ENCODE results near the gene SLC25A5. TPM values are rescaled to one million over a fixed set of nuclear protein-coding genes. Genes with fewer than 3 reads are reported as not detected.

SLC25A5 gene
- total RNA-seq, 4 donors from 2014 or later = 110 to 269 (median 202) TPM

DNA sequence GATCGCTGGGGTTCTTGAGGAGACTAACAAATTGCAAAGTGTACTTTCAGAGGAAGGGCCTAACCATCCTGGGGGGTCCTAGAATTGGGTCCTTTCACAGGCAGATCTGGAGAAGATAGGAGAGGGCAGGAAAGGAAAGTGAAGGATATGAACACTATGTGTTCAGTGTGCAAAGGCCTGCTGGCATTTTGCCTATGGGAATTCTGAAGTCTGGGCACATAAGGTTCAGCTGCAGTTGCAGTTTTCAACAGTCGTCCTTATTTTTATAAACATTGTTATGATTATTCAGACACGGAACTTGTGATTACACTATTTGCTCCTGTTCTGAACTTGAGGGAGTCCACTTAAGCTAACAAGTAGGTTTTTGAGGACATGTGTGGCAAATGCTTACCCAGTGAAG, 1.3 kb upstream of the SLC25A5 start:
- H3K27me3 ChIP-seq = no peaks in the 10 kb centered on the region
- peaks cover 0 to 5% of the 10 kb centered on the region in 2 donors for H3K4me1 ChIP-seq
- H3K27ac ChIP-seq = no peak overlapping the region
- no peak for DNase-seq
- WGBS, 2 donors = 51 to 63% methylated on average over 2 to 3 of the region's 3 CpGs
- no peaks in the 10 kb centered on the region for H3K9me3 ChIP-seq
- no peak for TF ChIP-seq POLR2A (IDR thresholded peaks at IDR 0.05)
- TF ChIP-seq CTCF (IDR thresholded peaks at IDR 0.05) = no peak
- peaks cover 0 to 15% of the 10 kb centered on the region in 2 donors for H3K36me3 ChIP-seq
- intact Hi-C loops (cut with DNase I) = no loop called here
- no peak overlapping the region for H3K4me3 ChIP-seq (replicated peaks in 1 of 3)

GRCh38 chrX:119467433-119467832, 811 bp upstream of the SLC25A5 start:
- Histone ChIP-seq H3K27me3 (no peaks in the 10 kb centered on the region), H3K4me1 (peaks cover 0 to 5% of the 10 kb centered on the region in 2 donors), H3K4me3 (replicated peaks in 1 of 3) (no peak overlapping the region), H3K9me3 (no peaks in the 10 kb centered on the region), H3K36me3 (peaks cover 0 to 15% of the 10 kb centered on the region in 2 donors), H3K27ac (no peak overlapping the region)
- WGBS, 2 donors = 64 to 74% methylated on average over 6 of the region's 6 CpGs
- intact Hi-C loops (cut with DNase I) = no loop called here
- no peak for DNase-seq
- TF ChIP-seq CTCF (IDR thresholded peaks at IDR 0.05) (no peak), POLR2A (IDR thresholded peaks at IDR 0.05) (no peak)

GRCh38 chrX:119468551-119469312, 488 bp downstream of the SLC25A5 start:
- Histone ChIP-seq H3K36me3 (peaks cover 0 to 15% of the 10 kb centered on the region in 2 donors), H3K27me3 (no peaks in the 10 kb centered on the region), H3K9me3 (no peaks in the 10 kb centered on the region), H3K27ac (peak overlapping the region; percentile 86 to 94 (median 89)), H3K4me3 (replicated peaks in 1 of 3) (peak overlapping the region; percentile 39 to 83 (median 44)), H3K4me1 (peaks cover 0 to 5% of the 10 kb centered on the region in 2 donors)
- intact Hi-C loops (cut with DNase I) = no loop called here
- 0 to 1% methylated on average over 17 to 18 of the region's 78 CpGs for WGBS, 2 donors
- DNase-seq = peak; percentile 88 to 91
- TF ChIP-seq CTCF (IDR thresholded peaks at IDR 0.05) = peak; percentile 21 to 87 (median 54)
- peak in 1 of 2 donors; percentile 62 for TF ChIP-seq POLR2A (IDR thresholded peaks at IDR 0.05)

- intact Hi-C loops (cut with DNase I) = no loop called here
- 20% methylated on average over 2 of the region's 8 CpGs; no CpG with 5 or more reads in 1 of the 2 donors for WGBS, 2 donors
- H3K27me3 ChIP-seq = no peaks in the 10 kb centered on the region
- H3K4me1 ChIP-seq = peaks cover 0 to 5% of the 10 kb centered on the region in 2 donors
- no peak for TF ChIP-seq CTCF (IDR thresholded peaks at IDR 0.05)
- TF ChIP-seq POLR2A (IDR thresholded peaks at IDR 0.05) = no peak
- no peak for DNase-seq
- peak overlapping the region in 1 of 3 donors; percentile 44 for H3K4me3 ChIP-seq (replicated peaks in 1 of 3)
- H3K27ac ChIP-seq = peak overlapping the region; percentile 67 to 94 (median 86)
- no peaks in the 10 kb centered on the region for H3K9me3 ChIP-seq
- peaks cover 0 to 15% of the 10 kb centered on the region in 2 donors for H3K36me3 ChIP-seq
Measured at GRCh38 chrX:119469313-119469635, 1.0 kb downstream of the SLC25A5 start.

DNA sequence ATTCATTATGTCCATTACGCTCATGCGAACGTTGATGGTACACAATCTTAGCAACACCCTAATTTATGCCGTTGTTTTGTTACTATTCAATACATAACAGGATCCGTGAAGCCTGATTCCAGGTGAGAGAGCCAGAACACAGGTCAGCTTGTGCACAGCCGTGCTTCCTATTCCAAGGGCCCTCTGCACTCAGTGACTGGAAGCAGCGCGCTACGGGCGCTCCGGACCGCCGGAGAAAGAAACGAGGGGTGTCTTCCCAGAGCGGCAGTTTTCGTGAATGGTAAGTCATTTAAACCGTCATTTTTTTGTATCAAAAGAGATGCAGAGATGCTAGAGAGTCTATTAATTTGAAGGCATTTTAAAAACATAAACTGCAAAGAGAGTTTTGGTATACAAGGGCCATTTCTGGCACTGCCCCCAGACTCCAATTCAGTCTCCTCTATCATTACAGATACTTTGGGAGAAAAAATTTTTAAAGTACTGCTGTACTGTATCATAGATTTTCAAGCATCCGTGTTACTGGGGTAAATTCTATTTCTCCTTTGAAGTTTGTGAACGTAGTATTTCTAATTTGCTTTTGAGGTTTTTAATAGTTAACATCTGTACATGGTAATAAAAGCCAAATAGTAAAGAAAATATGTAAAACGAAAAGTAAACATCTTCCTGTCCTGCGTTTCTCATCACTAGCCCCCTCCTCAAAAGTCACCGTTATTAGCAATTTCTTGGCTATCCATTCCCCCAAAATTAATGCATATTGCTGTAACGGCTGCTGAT, 6.6 kb downstream of the SLC25A5 start:
- Histone ChIP-seq H3K4me1 (no peaks in the 10 kb centered on the region), H3K27me3 (no peaks in the 10 kb centered on the region), H3K36me3 (peaks cover 0 to 15% of the 10 kb centered on the region in 2 donors), H3K9me3 (no peaks in the 10 kb centered on the region), H3K27ac (no peak overlapping the region), H3K4me3 (replicated peaks in 1 of 3) (no peak overlapping the region)
- DNase-seq = no peak
- intact Hi-C loops (cut with DNase I) = no loop called here
- TF ChIP-seq POLR2A (IDR thresholded peaks at IDR 0.05) (no peak), CTCF (IDR thresholded peaks at IDR 0.05) (no peak)
- WGBS, 2 donors = 86 to 87% methylated on average over 23 of the region's 23 CpGs
